Neural crest cell (in vitro differentiated cells): ENCODE results near the gene TRABD2B. TPM values are rescaled to one million over a fixed set of nuclear protein-coding genes. Genes with fewer than 3 reads are reported as not detected.
A peak's percentile ranks its signal among the peaks of the same experiment; 100 is the strongest.

Experiments used
- DNase-seq: peaks from one replicate; pipeline ENCODE4 v3.0.0; 2021; ENCODE audit warnings: low read depth, mixed read lengths, low spot score
- H3K27ac Mint-ChIP-seq: one replicate; pipeline ENCODE4 v1.8.0; 2021; ENCODE audit warnings: mild to moderate bottlenecking, mixed read lengths; ENCODE audit not compliant: unreplicated experiment
- H3K27me3 Mint-ChIP-seq: 2 replicates; pipeline ENCODE4 v1.8.0; 2021; ENCODE audit warnings: low read depth, mild to moderate bottlenecking, mixed read lengths
- H3K36me3 Mint-ChIP-seq: 2 replicates; pipeline ENCODE4 v1.8.0; 2021; ENCODE audit warnings: low read depth, mild to moderate bottlenecking, mixed read lengths
- H3K4me1 Mint-ChIP-seq: 2 replicates; pipeline ENCODE4 v1.8.0; 2021; ENCODE audit warnings: mixed read lengths
- H3K4me3 Mint-ChIP-seq: one replicate; pipeline ENCODE4 v1.8.0; 2021; ENCODE audit warnings: mild to moderate bottlenecking, mixed read lengths
- H3K9me3 Mint-ChIP-seq: 2 replicates; pipeline ENCODE4 v1.8.0; 2021; ENCODE audit warnings: mixed read lengths
- CTCF ChIP-seq: fragments of 200-600 bp; sonication (generic); conservative IDR thresholded peaks from 2 replicates; pipeline ENCODE4 v1.5.0; 2021; ENCODE audit warnings: antibody characterized with exemption, mild to moderate bottlenecking
- total RNA-seq: library from RNA; stranded (reverse); gene quantifications from 2 replicates; pipeline ENCODE4 v1.2.1, GENCODE V29; 2021

TRABD2B gene
- total RNA-seq, 1 donor from 2014 or later = 0.49 TPM

- Mint-ChIP-seq H3K4me1 (peaks cover 9% of the 10 kb centered on the region), H3K4me3 (no peak overlapping the region), H3K36me3 (peaks cover 3% of the 10 kb centered on the region), H3K27me3 (no peaks in the 10 kb centered on the region), H3K27ac (peak overlapping the region; percentile 72), H3K9me3 (peaks cover 4% of the 10 kb centered on the region)
- no peak for TF ChIP-seq CTCF
- no peak for DNase-seq
Measured at GRCh38 chr1:47840393-47841190, 156.6 kb downstream of the TRABD2B start.

GRCh38 chr1:47839433-47839760 lies 157.8 kb downstream of the TRABD2B start:
- Mint-ChIP-seq H3K27me3 (no peaks in the 10 kb centered on the region), H3K4me3 (no peak overlapping the region), H3K27ac (no peak overlapping the region), H3K36me3 (peaks cover 7% of the 10 kb centered on the region), H3K4me1 (peaks cover 9% of the 10 kb centered on the region), H3K9me3 (peaks cover 8% of the 10 kb centered on the region)
- no peak for DNase-seq
- TF ChIP-seq CTCF = no peak

- Mint-ChIP-seq H3K9me3 (peaks cover 8% of the 10 kb centered on the region), H3K4me3 (no peak overlapping the region), H3K27ac (no peak overlapping the region), H3K4me1 (peaks cover 9% of the 10 kb centered on the region), H3K36me3 (peaks cover 7% of the 10 kb centered on the region), H3K27me3 (no peaks in the 10 kb centered on the region)
- no peak for TF ChIP-seq CTCF
- no peak for DNase-seq
Measured at GRCh38 chr1:47838562-47839432, 158.4 kb downstream of the TRABD2B start.

GRCh38 chr1:47837866-47838561 lies 159.2 kb downstream of the TRABD2B start:
- H3K4me1 Mint-ChIP-seq = peaks cover 9% of the 10 kb centered on the region
- peaks cover 7% of the 10 kb centered on the region for H3K36me3 Mint-ChIP-seq
- H3K4me3 Mint-ChIP-seq = no peak overlapping the region
- DNase-seq = no peak
- no peak for TF ChIP-seq CTCF
- no peak overlapping the region for H3K27ac Mint-ChIP-seq
- H3K9me3 Mint-ChIP-seq = peaks cover 11% of the 10 kb centered on the region
- no peaks in the 10 kb centered on the region for H3K27me3 Mint-ChIP-seq

- peaks cover 7% of the 10 kb centered on the region for H3K36me3 Mint-ChIP-seq
- peaks cover 9% of the 10 kb centered on the region for H3K4me1 Mint-ChIP-seq
- DNase-seq = no peak
- no peak overlapping the region for H3K27ac Mint-ChIP-seq
- H3K4me3 Mint-ChIP-seq = no peak overlapping the region
- TF ChIP-seq CTCF = no peak
- peaks cover 11% of the 10 kb centered on the region for H3K9me3 Mint-ChIP-seq
- H3K27me3 Mint-ChIP-seq = no peaks in the 10 kb centered on the region
Measured at GRCh38 chr1:47837056-47837830, 159.9 kb downstream of the TRABD2B start.
